Esophagus muscularis mucosa (tissue), 3 donors: ENCODE data around the gene CAMSAP2.

ENCODE experiments used
- CTCF ChIP-seq, 3 experiments: fragments of 200-600 bp in 2 of 3; fragments of 450-650 bp in 1 of 3; sonication (generic) in 2 of 3; IDR thresholded peaks; one replicate each; pipeline ENCODE4 v1.5.1; 2017 to 2019; ENCODE audit warnings: antibody characterized with exemption in 3 of 3, mild to moderate bottlenecking in 2 of 3, moderate library complexity in 1 of 3
- EP300 ChIP-seq: sonication (generic); formaldehyde crosslinking; IDR thresholded peaks from one replicate; pipeline ENCODE4 v1.6.1; 2017; ENCODE audit warnings: antibody characterized with exemption

GRCh38 chr1:200856716-200857357 is 118.1 kb downstream of the CAMSAP2 start:
- TF ChIP-seq CTCF (IDR thresholded peaks at IDR 0.05) (no peak), EP300 (no peak)
